GM12891 (cell line): Measurements from ENCODE around the gene EFNB3.
A peak's percentile ranks its signal among the peaks of the same experiment; 100 is the strongest.

Experiments
- DNase-seq: peaks from one replicate; pipeline ENCODE4 v3.0.0; 2011; ENCODE audit warnings: low spot score; ENCODE audit not compliant: insufficient read length
- FAIRE-seq: peaks from 2 replicates; lab custom pipeline; 2011; peaks lifted over from hg19 to GRCh38; lab: Jason Lieb, UNC
- PAX5 ChIP-seq: IDR thresholded peaks from 2 replicates; pipeline ENCODE4 v1.6.1; 2011; ENCODE audit warnings: low read length, moderate library complexity, mild to moderate bottlenecking; ENCODE audit not compliant: insufficient read depth, severe bottlenecking
- POLR2A ChIP-seq: IDR thresholded peaks from 2 replicates; pipeline ENCODE4 v1.6.1; 2011; ENCODE audit warnings: low read depth, low read length, control low read depth
- POLR2AphosphoS5 ChIP-seq: IDR thresholded peaks from 2 replicates; pipeline ENCODE4 v1.6.1; 2011; ENCODE audit warnings: low read depth, low read length, control low read depth
- POU2F2 ChIP-seq: IDR thresholded peaks from 2 replicates; pipeline ENCODE4 v1.6.1; 2011; ENCODE audit warnings: low read depth, mild to moderate bottlenecking, control low read depth, low read length, moderate library complexity
- SPI1 ChIP-seq: IDR thresholded peaks from 2 replicates; pipeline ENCODE4 v1.6.1; 2011; ENCODE audit warnings: low read depth, low read length, control low read depth
- TAF1 ChIP-seq: IDR thresholded peaks from 2 replicates; pipeline ENCODE4 v1.6.1; 2011; ENCODE audit warnings: low read depth, low read length, control low read depth

EFNB3 gene

GRCh38 chr17:7697828-7698588 lies 7.0 kb upstream of the EFNB3 start:
- FAIRE-seq (no peak), DNase-seq (no peak)
- no peak for TF ChIP-seq POLR2AphosphoS5
- TF ChIP-seq PAX5: no peak

GRCh38 chr17:7700510-7700909 lies 4.5 kb upstream of the EFNB3 start:
- DNase-seq: no peak
- TF ChIP-seq PAX5: no peak
- TF ChIP-seq POU2F2: no peak
- TF ChIP-seq TAF1: no peak
- no peak for TF ChIP-seq POLR2A
- no peak for TF ChIP-seq SPI1
- TF ChIP-seq POLR2AphosphoS5: no peak
- FAIRE-seq: no peak

GRCh38 chr17:7701681-7702080 lies 3.3 kb upstream of the EFNB3 start:
- TF ChIP-seq TAF1 (no peak), POU2F2 (no peak), PAX5 (no peak), SPI1 (no peak), POLR2A (no peak), POLR2AphosphoS5 (no peak)
- FAIRE-seq (no peak), DNase-seq (no peak)

- FAIRE-seq (no peak), DNase-seq (no peak)
- TF ChIP-seq POU2F2 (no peak), PAX5 (no peak), POLR2A (no peak), SPI1 (no peak), POLR2AphosphoS5 (no peak), TAF1 (no peak)
Measured at GRCh38 chr17:7702776-7703175, 2.2 kb upstream of the EFNB3 start.

- DNase-seq (no peak), FAIRE-seq (peak; percentile 9)
- TF ChIP-seq POLR2A (no peak), PAX5 (no peak), POU2F2 (no peak), TAF1 (no peak), SPI1 (no peak), POLR2AphosphoS5 (no peak)
Measured at GRCh38 chr17:7703584-7704479, 1.2 kb upstream of the EFNB3 start.

- FAIRE-seq (no peak), DNase-seq (no peak)
- TF ChIP-seq PAX5: no peak
- TF ChIP-seq POU2F2: no peak
Measured at GRCh38 chr17:7705269-7706255, 560 bp downstream of the EFNB3 start.

GRCh38 chr17:7706631-7707354 lies 1.8 kb downstream of the EFNB3 start:
- FAIRE-seq (no peak), DNase-seq (no peak)
- TF ChIP-seq SPI1: no peak
- TF ChIP-seq PAX5: no peak
- TF ChIP-seq TAF1: no peak
- TF ChIP-seq POU2F2: no peak
- no peak for TF ChIP-seq POLR2AphosphoS5
- no peak for TF ChIP-seq POLR2A

GRCh38 chr17:7707446-7707845 lies 2.4 kb downstream of the EFNB3 start:
- DNase-seq (no peak), FAIRE-seq (no peak)
- no peak for TF ChIP-seq TAF1
- no peak for TF ChIP-seq POLR2AphosphoS5
- no peak for TF ChIP-seq POU2F2
- no peak for TF ChIP-seq POLR2A
- no peak for TF ChIP-seq PAX5
- no peak for TF ChIP-seq SPI1
